NCI-H128 (cell line): ENCODE results near the gene ARHGAP6.
"Not testable (repeated sequence)": the region's sequence is repeated elsewhere in the genome, so short reads cannot be mapped to it uniquely, and the experiment has no call there.

Experiments used
- DNase-seq: peaks from one replicate; lab custom pipeline; 2025; ENCODE audit not compliant: unreplicated experiment; lab: John Stamatoyannopoulos, UW

ARHGAP6 gene

GRCh38 chrX:11187001-11187400 lies 478.7 kb downstream of the ARHGAP6 start:
- no peak for DNase-seq

- DNase-seq, result no peak
Measured at GRCh38 chrX:11185861-11186260, 479.9 kb downstream of the ARHGAP6 start.

- DNase-seq, result no peak
Measured at GRCh38 chrX:11180571-11180970, 485.1 kb downstream of the ARHGAP6 start.

- no peak for DNase-seq
Measured at GRCh38 chrX:11172415-11172814, 493.3 kb downstream of the ARHGAP6 start.

GRCh38 chrX:11171956-11172355 lies 493.8 kb downstream of the ARHGAP6 start:
- DNase-seq, result no peak

- no peak for DNase-seq
Measured at GRCh38 chrX:11164433-11164832, 501.3 kb downstream of the ARHGAP6 start.

- DNase-seq, result no peak
Measured at GRCh38 chrX:11159149-11159548, 506.6 kb downstream of the ARHGAP6 start.

- no peak for DNase-seq
Measured at GRCh38 chrX:11151799-11152559, 513.7 kb downstream of the ARHGAP6 start.

- no peak for DNase-seq
Measured at GRCh38 chrX:11148401-11148800, 517.3 kb downstream of the ARHGAP6 start.

GRCh38 chrX:11146411-11146810 lies 519.3 kb downstream of the ARHGAP6 start:
- DNase-seq, result no peak

GRCh38 chrX:11143931-11144678 lies 521.6 kb downstream of the ARHGAP6 start:
- DNase-seq, result peak; percentile 65

GRCh38 chrX:11138498-11139390 lies 527.0 kb downstream of the ARHGAP6 start:
- DNase-seq, result no peak

- DNase-seq, result no peak
Measured at GRCh38 chrX:11137543-11138139, 528.1 kb downstream of the ARHGAP6 start.

GRCh38 chrX:11135564-11136185 lies 530.0 kb downstream of the ARHGAP6 start:
- DNase-seq, result no peak

GRCh38 chrX:11131146-11131545 lies 534.6 kb downstream of the ARHGAP6 start:
- DNase-seq, result no peak

- DNase-seq, result no peak
Measured at GRCh38 chrX:11130136-11130535, 535.6 kb downstream of the ARHGAP6 start.

- DNase-seq, result no peak
Measured at GRCh38 chrX:11129534-11130105, 536.1 kb downstream of the ARHGAP6 start.

GRCh38 chrX:11125060-11125459 lies 540.7 kb downstream of the ARHGAP6 start:
- DNase-seq, result no peak

- no peak for DNase-seq
Measured at GRCh38 chrX:11124112-11124511, 541.6 kb downstream of the ARHGAP6 start.

- not testable (repeated sequence) for DNase-seq
Measured at GRCh38 chrX:11123087-11123486, 542.6 kb downstream of the ARHGAP6 start.
